Memory B cell (primary cell): Measurements from ENCODE around the gene UBE2O.
"Not testable (repeated sequence)": the region's sequence is repeated elsewhere in the genome, so short reads cannot be mapped to it uniquely, and the experiment has no call there.

ENCODE experiments used
- ATAC-seq: fragments of 150-1000 bp; cut with Tn5 transposase; 2 replicates; pipeline ENCODE4 v1.10.0; 2021; ENCODE audit warnings: low read depth, mild to moderate bottlenecking, moderate library complexity
- DNase-seq, 2 donors: peaks; one replicate each; pipeline ENCODE4 v3.0.0; 2022; ENCODE audit warnings: low spot score in 2 of 2
- H3K27ac Mint-ChIP-seq: one replicate; pipeline ENCODE4 v1.8.0; 2022; ENCODE audit warnings: mild to moderate bottlenecking, moderate library complexity, mixed read lengths
- H3K27me3 Mint-ChIP-seq: one replicate; pipeline ENCODE4 v1.8.0; 2022; ENCODE audit warnings: mixed read lengths
- H3K36me3 Mint-ChIP-seq: one replicate; pipeline ENCODE4 v1.8.0; 2022; ENCODE audit warnings: mild to moderate bottlenecking, mixed read lengths
- H3K4me1 Mint-ChIP-seq: one replicate; pipeline ENCODE4 v1.8.0; 2022; ENCODE audit warnings: mixed read lengths
- H3K4me3 Mint-ChIP-seq: one replicate; pipeline ENCODE4 v1.8.0; 2022; ENCODE audit warnings: mild to moderate bottlenecking, moderate library complexity, mixed read lengths
- H3K9me3 Mint-ChIP-seq: one replicate; pipeline ENCODE4 v1.8.0; 2022; ENCODE audit warnings: mixed read lengths

The UBE2O gene

GRCh38 chr17:76353599-76354316 lies 99.2 kb downstream of the UBE2O start, which contains the start of gene PRPSAP1:
Gene PRPSAP1, minus strand, starts transcription at chr17:76353916. Its CDS starts 213 bp downstream, at chr17:76353703.
- Mint-ChIP-seq H3K4me3 (peak within 1 kb of the TSS; percentile 94), H3K36me3 (no peaks in the 10 kb centered on the region), H3K27me3 (no peaks in the 10 kb centered on the region), H3K4me1 (peaks cover 17% of the 10 kb centered on the region), H3K9me3 (no peaks in the 10 kb centered on the region), H3K27ac (peak within 1 kb of the TSS; percentile 88)
- DNase-seq (peak; percentile 83 to 92), ATAC-seq (peak; percentile 92)

GRCh38 chr17:76353004-76353598 lies 99.9 kb downstream of the UBE2O start:
- DNase-seq (peak in 1 of 2 donors; percentile 27), ATAC-seq (peak; percentile 0)
- Mint-ChIP-seq H3K27ac (peak overlapping the region; percentile 88), H3K36me3 (no peaks in the 10 kb centered on the region), H3K9me3 (no peaks in the 10 kb centered on the region), H3K4me1 (peaks cover 17% of the 10 kb centered on the region), H3K27me3 (no peaks in the 10 kb centered on the region), H3K4me3 (peak overlapping the region; percentile 94)

- no peak overlapping the region for H3K27ac Mint-ChIP-seq
- H3K36me3 Mint-ChIP-seq: peaks cover 9% of the 10 kb centered on the region
- H3K4me1 Mint-ChIP-seq: peaks cover 13% of the 10 kb centered on the region
- ATAC-seq (no peak), DNase-seq (no peak)
- no peaks in the 10 kb centered on the region for H3K9me3 Mint-ChIP-seq
- no peaks in the 10 kb centered on the region for H3K27me3 Mint-ChIP-seq
- no peak overlapping the region for H3K4me3 Mint-ChIP-seq
Measured at GRCh38 chr17:76351526-76352071, 101.4 kb downstream of the UBE2O start.

- Mint-ChIP-seq H3K9me3 (no peaks in the 10 kb centered on the region), H3K4me3 (no peak overlapping the region), H3K27ac (no peak overlapping the region), H3K36me3 (peaks cover 17% of the 10 kb centered on the region), H3K27me3 (no peaks in the 10 kb centered on the region), H3K4me1 (peaks cover 13% of the 10 kb centered on the region)
- DNase-seq: no peak
- ATAC-seq: no peak
Measured at GRCh38 chr17:76350463-76350862, 102.5 kb downstream of the UBE2O start.

- not testable (repeated sequence) for H3K27me3 Mint-ChIP-seq, H3K9me3 Mint-ChIP-seq, H3K27ac Mint-ChIP-seq, ATAC-seq, DNase-seq, H3K4me3 Mint-ChIP-seq, H3K4me1 Mint-ChIP-seq
- H3K36me3 Mint-ChIP-seq: peaks cover 22% of the 10 kb centered on the region
Measured at GRCh38 chr17:76346936-76347335, 106.0 kb downstream of the UBE2O start.

- DNase-seq: no peak
- H3K27me3 Mint-ChIP-seq: no peaks in the 10 kb centered on the region
- H3K27ac Mint-ChIP-seq: no peak overlapping the region
- H3K4me3 Mint-ChIP-seq: no peak overlapping the region
- no peaks in the 10 kb centered on the region for H3K9me3 Mint-ChIP-seq
- ATAC-seq: no peak
- peaks cover 3% of the 10 kb centered on the region for H3K4me1 Mint-ChIP-seq
- peaks cover 24% of the 10 kb centered on the region for H3K36me3 Mint-ChIP-seq
Measured at GRCh38 chr17:76345377-76345974, 107.5 kb downstream of the UBE2O start.

DNA sequence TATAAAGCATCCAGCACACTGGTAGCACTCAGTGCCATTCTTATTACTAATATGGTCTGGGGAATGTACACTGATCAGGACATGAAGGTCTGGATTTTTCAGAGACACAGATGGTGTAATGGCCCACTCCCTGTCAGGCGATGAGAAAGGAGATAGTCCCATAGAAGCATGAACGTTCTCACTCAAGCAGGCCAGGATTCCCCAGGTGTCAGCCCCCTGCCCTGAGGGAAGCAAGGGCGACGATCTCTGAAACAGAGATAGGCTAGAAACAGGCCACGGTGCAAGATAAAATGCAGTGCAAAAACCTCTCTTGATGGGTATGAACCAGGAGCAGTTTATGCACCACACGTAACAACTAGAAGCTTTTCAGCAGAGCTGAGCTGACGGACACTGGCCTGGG lies 109.8 kb downstream of the UBE2O start:
- H3K9me3 Mint-ChIP-seq: no peaks in the 10 kb centered on the region
- H3K27ac Mint-ChIP-seq: no peak overlapping the region
- H3K4me1 Mint-ChIP-seq: peaks cover 3% of the 10 kb centered on the region
- ATAC-seq: no peak
- peaks cover 26% of the 10 kb centered on the region for H3K36me3 Mint-ChIP-seq
- no peak overlapping the region for H3K4me3 Mint-ChIP-seq
- H3K27me3 Mint-ChIP-seq: no peaks in the 10 kb centered on the region
- no peak for DNase-seq

DNA sequence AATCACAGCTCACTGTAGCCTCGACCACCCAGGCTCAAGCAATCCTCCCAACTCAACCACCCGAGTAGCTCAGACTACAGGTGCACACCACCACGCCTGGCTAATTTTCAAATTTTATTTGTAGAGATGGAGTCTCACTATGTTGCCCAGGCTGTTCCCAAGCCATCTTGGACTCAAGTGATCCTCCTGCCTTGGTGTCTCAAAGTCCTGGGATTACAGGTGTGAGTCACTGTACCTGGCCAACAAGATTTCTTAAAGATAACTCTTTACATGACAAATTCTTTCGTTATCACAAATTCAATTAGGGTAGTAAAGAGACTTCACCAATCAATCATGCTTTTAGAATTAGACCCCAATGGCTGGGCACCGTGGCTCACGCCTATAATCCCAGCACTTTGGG lies 111.7 kb downstream of the UBE2O start:
- Mint-ChIP-seq H3K36me3 (peaks cover 14% of the 10 kb centered on the region), H3K27me3 (no peaks in the 10 kb centered on the region), H3K27ac (no peak overlapping the region), H3K9me3 (no peaks in the 10 kb centered on the region), H3K4me1 (peaks cover 5% of the 10 kb centered on the region), H3K4me3 (no peak overlapping the region)
- DNase-seq (no peak), ATAC-seq (no peak)
